Measurements from ENCODE around the gene CDH23.

DNA sequence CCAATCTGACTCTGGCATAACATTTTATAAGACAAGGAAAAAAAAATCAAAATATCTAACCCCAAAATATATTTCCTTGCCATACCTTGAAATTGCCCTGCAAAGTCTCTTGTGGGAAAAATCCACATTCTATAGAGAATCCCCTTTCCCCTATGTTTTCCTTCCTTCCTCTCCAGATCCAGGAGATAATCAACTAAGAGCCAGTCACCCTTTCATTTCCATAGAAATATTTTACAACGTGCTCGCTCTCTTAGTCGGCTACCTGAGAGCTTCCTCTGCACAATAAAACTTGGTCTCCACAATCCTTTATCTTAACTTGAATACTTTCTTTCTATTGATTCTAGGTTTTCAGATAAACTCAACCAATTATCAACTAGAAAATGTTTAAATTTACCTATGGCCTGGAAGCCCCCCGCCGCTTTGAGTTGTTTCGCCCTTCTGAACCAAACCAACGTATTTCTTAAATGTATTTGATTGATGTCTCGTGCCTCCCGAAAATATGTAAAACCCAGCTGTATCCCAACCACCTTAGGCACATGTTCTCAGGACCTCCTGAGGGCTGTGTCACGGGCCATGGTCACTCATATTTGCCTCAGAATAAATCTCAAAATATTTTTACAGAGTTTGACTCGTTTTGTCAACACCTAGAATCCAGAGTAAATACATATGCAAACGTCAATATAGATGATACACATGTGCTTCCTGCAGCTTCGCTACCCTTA, 453.5 kb downstream of the CDH23 start:
- TF ChIP-seq CTCF (IDR thresholded peaks at IDR 0.05) (no peak), POLR2A (IDR thresholded peaks at IDR 0.05) (no peak)
